RWPE2 (cell line): ENCODE measurements around the gene SERPINB12.

ENCODE experiments used
- ATAC-seq: fragments of 200-7000 bp; cut with Tn5 transposase; 3 replicates; pipeline ENCODE4 v1.9.1; 2021; ENCODE audit warnings: low read depth
- DNase-seq: peaks from one replicate; pipeline ENCODE4 v3.0.0-alpha.2; 2020; ENCODE audit warnings: low spot score
- H3K27ac ChIP-seq: fragments of 450-650 bp; 2 replicates; pipeline ENCODE4 v1.5.1; 2017; ENCODE audit warnings: mild to moderate bottlenecking; ENCODE audit not compliant: poor library complexity, severe bottlenecking
- H3K27me3 ChIP-seq: fragments of 250-450 bp; sonication (Bioruptor Pico); 2 replicates; pipeline ENCODE4 v1.5.1; 2021; ENCODE audit warnings: mild to moderate bottlenecking, moderate library complexity; ENCODE audit not compliant: insufficient read depth, poor library complexity, severe bottlenecking
- H3K36me3 ChIP-seq: fragments of 250-450 bp; sonication (Bioruptor Pico); 2 replicates; pipeline ENCODE4 v1.5.1; 2020; ENCODE audit warnings: low read depth, mild to moderate bottlenecking, moderate library complexity
- H3K4me1 ChIP-seq: fragments of 250-450 bp; sonication (Bioruptor Pico); 2 replicates; pipeline ENCODE4 v1.5.1; 2021; ENCODE audit warnings: mild to moderate bottlenecking, moderate library complexity; ENCODE audit not compliant: insufficient read depth, poor library complexity, severe bottlenecking
- H3K4me3 ChIP-seq: fragments of 250-450 bp; sonication (Bioruptor Pico); 2 replicates; pipeline ENCODE4 v1.5.1; 2021; ENCODE audit warnings: mild to moderate bottlenecking, moderate library complexity; ENCODE audit not compliant: severe bottlenecking
- H3K9me3 ChIP-seq: fragments of 250-450 bp; sonication (Bioruptor Pico); 2 replicates; pipeline ENCODE4 v1.5.1; 2021; ENCODE audit warnings: mild to moderate bottlenecking, moderate library complexity; ENCODE audit not compliant: severe bottlenecking
- CTCF ChIP-seq: fragments of 450-650 bp; IDR thresholded peaks from one replicate; pipeline ENCODE4 v1.5.1; 2017; ENCODE audit warnings: mild to moderate bottlenecking, moderate library complexity; ENCODE audit not compliant: poor library complexity, severe bottlenecking

SERPINB12 gene

GRCh38 chr18:63603772-63604171, 61.6 kb downstream of the SERPINB12 start:
- DNase-seq = no peak
- H3K4me3 ChIP-seq = no peak overlapping the region
- no peak for TF ChIP-seq CTCF
- H3K9me3 ChIP-seq = no peaks in the 10 kb centered on the region
- no peaks in the 10 kb centered on the region for H3K27me3 ChIP-seq
- H3K27ac ChIP-seq = peak overlapping the region; percentile 65
- peak; percentile 65 for ATAC-seq
- no peaks in the 10 kb centered on the region for H3K36me3 ChIP-seq
- H3K4me1 ChIP-seq = peaks cover 24% of the 10 kb centered on the region

GRCh38 chr18:63604791-63605567, 62.8 kb downstream of the SERPINB12 start:
- Histone ChIP-seq H3K27me3 (no peaks in the 10 kb centered on the region), H3K27ac (peak overlapping the region; percentile 65), H3K9me3 (no peaks in the 10 kb centered on the region), H3K4me1 (peaks cover 24% of the 10 kb centered on the region), H3K4me3 (no peak overlapping the region), H3K36me3 (no peaks in the 10 kb centered on the region)
- DNase-seq (no peak), ATAC-seq (peak; percentile 98)
- TF ChIP-seq CTCF = no peak

GRCh38 chr18:63606526-63606925, 64.4 kb downstream of the SERPINB12 start:
- TF ChIP-seq CTCF = no peak
- Histone ChIP-seq H3K9me3 (no peaks in the 10 kb centered on the region), H3K27ac (no peak overlapping the region), H3K27me3 (no peaks in the 10 kb centered on the region), H3K36me3 (no peaks in the 10 kb centered on the region), H3K4me3 (no peak overlapping the region), H3K4me1 (peaks cover 24% of the 10 kb centered on the region)
- ATAC-seq = no peak
- no peak for DNase-seq

- TF ChIP-seq CTCF = no peak
- no peaks in the 10 kb centered on the region for H3K9me3 ChIP-seq
- no peaks in the 10 kb centered on the region for H3K27me3 ChIP-seq
- no peak for ATAC-seq
- DNase-seq = no peak
- no peaks in the 10 kb centered on the region for H3K36me3 ChIP-seq
- no peak overlapping the region for H3K27ac ChIP-seq
- no peak overlapping the region for H3K4me3 ChIP-seq
- H3K4me1 ChIP-seq = no peaks in the 10 kb centered on the region
Observed at GRCh38 chr18:63613420-63613819, 71.3 kb downstream of the SERPINB12 start.

- Histone ChIP-seq H3K9me3 (no peaks in the 10 kb centered on the region), H3K4me3 (no peak overlapping the region), H3K4me1 (no peaks in the 10 kb centered on the region), H3K27me3 (no peaks in the 10 kb centered on the region), H3K36me3 (no peaks in the 10 kb centered on the region), H3K27ac (no peak overlapping the region)
- no peak for DNase-seq
- TF ChIP-seq CTCF = no peak
- ATAC-seq = no peak
Observed at GRCh38 chr18:63617049-63617914, 75.1 kb downstream of the SERPINB12 start.
